Measurements from ENCODE around the gene CPTP.

CPTP gene

GRCh38 chr1:1322418-1322817 lies 2.2 kb upstream of the CPTP start:
- no peak for DNase-seq

- no peak for DNase-seq
Observed at GRCh38 chr1:1322952-1323351, 1.6 kb upstream of the CPTP start.

GRCh38 chr1:1324084-1324523 lies 498 bp upstream of the CPTP start:
- no peak for DNase-seq

GRCh38 chr1:1325288-1326074 lies 879 bp downstream of the CPTP start:
- DNase-seq: no peak

GRCh38 chr1:1326075-1326605 lies 1.5 kb downstream of the CPTP start:
- no peak for DNase-seq

GRCh38 chr1:1327291-1327690 lies 2.7 kb downstream of the CPTP start:
- no peak for DNase-seq

- no peak for DNase-seq
Observed at GRCh38 chr1:1328254-1328653, 3.7 kb downstream of the CPTP start.

GRCh38 chr1:1329304-1330210 lies 5.0 kb downstream of the CPTP start:
- DNase-seq: no peak

- no peak for DNase-seq
Observed at GRCh38 chr1:1330366-1331067, 5.9 kb downstream of the CPTP start.

- DNase-seq: no peak
Observed at GRCh38 chr1:1331068-1331965, 6.7 kb downstream of the CPTP start, which contains the start of gene TAS1R3. Gene TAS1R3 (plus strand): TSS chr1:1331280. CDS start chr1:1331346, 66 bp downstream.

GRCh38 chr1:1332031-1332755 lies 7.6 kb downstream of the CPTP start:
- DNase-seq: no peak

- DNase-seq: no peak
Observed at GRCh38 chr1:1332774-1333480, 8.3 kb downstream of the CPTP start.

GRCh38 chr1:1333551-1334241 lies 9.1 kb downstream of the CPTP start:
- no peak for DNase-seq

- DNase-seq: no peak
Observed at GRCh38 chr1:1334835-1335234, 10.2 kb downstream of the CPTP start.

- no peak for DNase-seq
Observed at GRCh38 chr1:1335283-1335682, 10.7 kb downstream of the CPTP start.

- DNase-seq: no peak
Observed at GRCh38 chr1:1335792-1336248, 11.2 kb downstream of the CPTP start.

GRCh38 chr1:1336446-1336845 lies 11.8 kb downstream of the CPTP start:
- DNase-seq: no peak

GRCh38 chr1:1336931-1337792 lies 12.6 kb downstream of the CPTP start:
- DNase-seq: no peak

- DNase-seq: no peak
Observed at GRCh38 chr1:1337793-1338147, 13.2 kb downstream of the CPTP start.
